HG03095 (cell line): ENCODE results near the gene ADAMTS15.

Experiments used
- ATAC-seq: cut with Tn5 transposase; IDR thresholded peaks from one replicate; pipeline ENCODE4 v1.9.1; 2021; ENCODE audit warnings: moderate library complexity; ENCODE audit not compliant: unreplicated experiment

The ADAMTS15 gene

GRCh38 chr11:130510407-130511006 lies 62.1 kb downstream of the ADAMTS15 start:
- ATAC-seq: no peak

DNA sequence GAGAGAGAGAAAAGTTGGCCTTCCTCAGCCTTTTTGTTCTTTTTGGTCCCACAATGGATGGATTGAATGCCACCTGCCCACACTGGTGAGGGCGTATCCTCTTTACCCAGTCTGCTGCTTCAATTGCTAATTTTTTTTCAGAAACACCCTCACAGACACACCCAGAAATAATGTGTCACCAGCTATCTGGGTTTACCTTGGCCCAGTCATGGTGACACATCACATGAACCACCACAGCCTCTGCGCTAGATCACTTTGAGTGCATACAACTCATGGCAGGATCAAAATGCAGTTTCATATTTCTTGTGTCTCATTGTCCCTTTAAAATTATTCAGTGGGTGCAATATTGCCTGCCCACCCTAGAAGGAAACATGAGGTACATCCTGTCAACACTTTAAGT lies 63.3 kb downstream of the ADAMTS15 start:
- ATAC-seq: no peak

DNA sequence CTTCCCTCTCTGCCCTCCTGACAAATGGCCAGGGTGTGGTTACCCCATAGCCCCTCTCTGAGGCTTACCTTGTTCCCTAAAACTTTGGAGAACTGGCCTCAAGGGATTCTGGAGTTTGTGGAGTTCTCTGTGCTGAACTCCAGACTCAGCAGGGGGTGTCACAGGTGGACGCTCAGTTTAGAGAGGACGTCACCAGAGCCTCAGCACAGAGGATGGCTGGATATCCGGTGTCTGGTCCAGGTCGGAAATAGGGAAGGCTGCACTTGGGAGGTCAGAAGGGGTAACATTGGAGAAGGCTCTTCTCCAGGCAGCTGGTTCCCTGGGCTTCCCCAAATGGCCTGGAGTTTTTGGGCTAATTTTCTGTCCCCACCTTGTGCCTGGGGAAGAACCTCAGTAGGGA lies 64.2 kb downstream of the ADAMTS15 start:
- ATAC-seq: no peak

DNA sequence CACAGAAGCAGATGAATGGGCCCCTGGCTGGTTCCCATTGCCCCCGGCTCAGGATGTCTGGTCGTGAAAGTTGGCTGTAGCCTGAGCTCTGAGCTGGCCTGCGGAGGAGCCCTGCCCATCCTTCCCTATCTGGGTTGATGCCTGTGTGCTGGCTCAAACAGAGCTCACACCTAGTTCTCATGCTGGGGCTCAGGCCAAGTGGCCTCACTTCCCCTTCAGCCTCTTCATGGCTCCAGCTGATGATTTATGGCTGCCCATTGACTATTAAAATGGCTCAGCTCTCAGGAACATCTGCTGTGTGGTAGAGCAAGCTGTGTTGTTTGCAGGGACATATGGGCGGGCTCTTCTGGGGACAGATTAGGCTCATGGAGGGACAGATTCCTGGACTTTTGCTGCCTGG lies 64.7 kb downstream of the ADAMTS15 start:
- ATAC-seq: no peak

GRCh38 chr11:130514316-130514715 lies 65.9 kb downstream of the ADAMTS15 start:
- ATAC-seq: no peak

DNA sequence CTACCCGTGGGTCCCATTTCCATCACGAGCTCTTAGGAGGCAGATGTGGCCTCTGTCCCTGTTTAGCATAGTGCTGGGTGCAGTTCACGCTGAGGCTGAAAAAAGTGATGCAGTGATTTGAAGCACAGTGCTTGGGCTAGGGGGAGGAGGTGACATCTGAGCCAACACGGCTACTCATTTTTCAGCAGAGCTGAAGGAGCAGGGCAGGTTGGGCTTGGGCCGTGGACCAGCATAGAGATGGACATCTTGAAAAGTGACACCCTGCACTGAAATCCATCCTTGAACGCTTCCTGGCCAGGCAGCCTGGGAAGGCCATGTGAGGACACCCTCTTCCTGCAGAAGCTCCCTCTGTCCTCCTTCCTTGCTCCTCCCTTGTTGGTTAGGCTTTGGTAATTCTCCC lies 66.4 kb downstream of the ADAMTS15 start:
- ATAC-seq: no peak

- no peak for ATAC-seq
Measured at GRCh38 chr11:130515829-130516553, 67.5 kb downstream of the ADAMTS15 start.

DNA sequence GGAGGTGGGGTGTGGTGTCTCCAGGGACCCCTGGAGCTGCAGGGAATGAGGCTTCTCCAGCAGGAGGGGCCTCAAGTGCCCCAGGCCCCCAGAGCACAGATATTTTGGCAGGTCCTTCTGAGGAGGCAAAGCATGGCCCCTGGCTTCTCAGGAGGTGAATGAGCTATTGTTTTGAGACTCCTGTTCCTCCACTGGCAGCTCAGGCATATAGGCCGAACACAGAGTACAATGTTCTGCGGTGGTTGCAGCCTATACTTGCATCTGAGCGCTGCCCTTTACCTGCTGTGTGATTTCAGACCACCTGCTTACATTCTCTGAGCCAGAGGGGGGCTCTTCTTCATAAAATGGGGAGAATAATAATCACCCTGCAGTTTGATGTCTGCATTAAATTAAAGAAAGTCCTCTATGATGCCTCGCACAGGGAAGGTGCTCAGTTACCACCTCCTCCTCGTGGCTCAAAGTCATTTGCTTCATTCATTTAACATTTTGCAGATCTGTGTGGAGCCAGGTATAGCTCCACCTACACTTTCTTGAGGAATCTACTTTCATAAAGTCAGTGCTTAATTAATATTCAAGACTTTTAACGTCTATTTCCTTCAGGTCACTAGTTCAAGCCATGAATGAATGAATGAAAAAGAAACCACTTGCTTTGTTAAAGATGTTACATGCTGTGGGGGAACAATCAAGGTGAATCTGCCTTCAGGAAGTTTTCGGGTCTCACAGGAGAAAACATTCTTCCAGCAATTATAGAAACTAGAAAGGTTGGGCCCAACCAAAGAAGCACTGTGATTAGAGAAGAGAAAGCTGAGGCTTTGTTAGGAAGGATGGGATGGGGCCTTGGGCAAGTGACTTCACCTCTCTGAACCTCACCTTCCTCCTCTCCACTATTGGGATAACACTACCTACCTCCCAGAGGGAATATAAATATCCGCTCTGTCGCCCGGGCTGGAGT lies 68.4 kb downstream of the ADAMTS15 start:
- ATAC-seq: no peak

GRCh38 chr11:130518164-130518680 lies 69.8 kb downstream of the ADAMTS15 start:
- no peak for ATAC-seq

DNA sequence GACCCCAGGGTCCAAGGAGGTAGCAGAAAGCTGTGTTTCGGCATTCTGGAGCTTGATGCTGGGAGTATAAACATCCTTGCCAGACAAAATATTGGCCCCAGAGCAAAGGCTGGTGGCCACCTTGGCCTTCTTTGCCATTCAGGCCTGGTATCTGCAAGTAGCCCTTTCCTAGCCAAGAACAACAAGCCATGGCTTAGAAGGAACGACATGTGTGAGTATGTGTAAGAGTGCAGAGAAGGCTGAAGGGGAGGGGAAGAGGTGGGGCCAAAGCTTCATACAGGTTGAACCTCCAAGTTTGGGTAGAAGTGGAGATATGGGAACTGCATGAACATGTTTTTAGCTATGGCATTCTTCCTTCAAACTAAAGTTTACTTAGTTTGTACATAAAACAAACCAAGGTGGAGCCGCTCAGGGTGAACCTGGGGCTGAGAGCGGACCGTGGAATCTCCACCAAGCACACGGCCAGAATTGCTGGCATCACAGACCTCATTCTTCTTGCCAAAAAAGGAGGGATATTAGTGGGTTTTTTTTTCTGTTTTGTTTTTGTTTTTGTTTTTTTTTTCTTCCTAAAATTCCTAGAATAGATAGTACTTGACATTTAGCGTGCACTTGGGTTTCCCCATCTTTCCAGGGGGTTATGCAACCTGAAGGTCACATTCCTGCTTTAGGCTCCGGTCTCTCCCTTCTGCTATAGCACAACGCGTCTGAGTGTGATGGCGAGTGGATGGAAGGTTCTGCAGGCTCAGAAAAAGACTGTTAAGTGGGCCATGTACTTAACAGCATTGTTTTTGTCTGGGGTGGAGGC lies 70.9 kb downstream of the ADAMTS15 start:
- no peak for ATAC-seq

GRCh38 chr11:130520271-130520671 lies 71.8 kb downstream of the ADAMTS15 start:
- no peak for ATAC-seq

- no peak for ATAC-seq
Measured at GRCh38 chr11:130522284-130522961, 74.0 kb downstream of the ADAMTS15 start.

- ATAC-seq: no peak
Measured at GRCh38 chr11:130523166-130523565, 74.7 kb downstream of the ADAMTS15 start.

GRCh38 chr11:130523609-130524008 lies 75.2 kb downstream of the ADAMTS15 start:
- ATAC-seq: no peak

DNA sequence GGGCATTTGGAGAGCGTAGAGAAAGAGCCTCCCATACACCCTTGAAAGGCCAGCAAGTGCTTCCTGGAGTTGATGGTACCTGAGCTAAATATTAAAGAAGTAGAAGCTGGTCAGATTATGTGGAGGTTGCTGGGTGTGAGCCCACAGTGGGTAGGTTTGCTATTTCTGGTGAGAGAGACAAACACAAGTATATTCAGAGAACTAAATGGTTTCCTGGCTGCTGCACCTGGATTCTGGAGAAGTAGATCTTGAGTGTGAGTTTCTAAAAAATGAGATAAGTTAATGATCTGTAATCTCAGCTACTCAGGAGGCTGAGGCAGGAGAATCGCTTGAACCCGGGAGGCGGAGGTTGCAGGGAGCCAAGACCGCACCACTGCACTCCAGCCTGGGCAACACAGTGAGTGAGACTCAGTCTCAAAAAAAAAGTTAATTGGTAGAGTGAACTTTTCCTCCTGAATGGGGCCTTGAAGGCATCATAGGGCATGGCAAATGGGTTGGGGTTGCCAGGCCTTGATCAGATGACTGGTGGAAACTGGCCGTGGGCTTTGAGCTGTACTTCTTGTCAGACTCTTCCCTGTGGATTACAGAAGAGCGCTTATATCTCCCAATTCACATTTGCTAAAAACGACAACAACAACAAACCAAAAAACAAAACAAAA lies 75.8 kb downstream of the ADAMTS15 start:
- ATAC-seq: no peak

DNA sequence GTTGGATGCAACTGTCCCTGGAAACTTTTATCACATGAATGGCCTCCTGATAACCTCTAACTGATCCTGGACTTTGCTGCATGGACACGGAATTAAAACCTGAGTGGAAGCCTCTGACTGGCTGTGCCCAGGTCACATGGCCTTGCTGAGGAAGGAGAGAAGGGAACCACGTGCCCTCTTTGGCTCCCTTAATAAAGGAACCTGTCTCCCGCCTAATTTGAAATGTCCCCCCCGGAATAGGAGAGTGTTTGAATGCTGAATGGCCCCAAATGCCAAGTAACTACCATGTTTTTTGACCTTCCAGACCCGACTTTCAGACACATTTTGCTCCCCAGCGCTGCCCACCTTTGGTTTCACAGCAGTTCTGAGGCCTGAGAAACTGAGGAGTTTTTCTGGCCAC lies 76.9 kb downstream of the ADAMTS15 start:
- no peak for ATAC-seq
